Heart left ventricle (tissue), 13 donors: Measurements from ENCODE around the gene TIGD6.

Experiments
- POLR2A ChIP-seq, 2 donors: fragments of 450-650 bp; IDR thresholded peaks; one replicate each; pipeline ENCODE4 v1.6.1; 2017; ENCODE audit warnings: antibody characterized with exemption in 2 of 2, mild to moderate bottlenecking in 2 of 2, moderate library complexity in 2 of 2
- TF ChIP-seq, protein P1 (sequence below), 12 donors: fragments of 200-600 bp; sonication (generic) in 4 of 12; IDR thresholded peaks; one replicate each; pipeline versions ENCODE4 v1.5.0 to v1.8.0; 2018 to 2022; ENCODE audit warnings: antibody characterized with exemption in 12 of 12, mild to moderate bottlenecking in 5 of 12
- donor health status: ischemic (EF 13 %, LVEDD 7.1; RV severe dilation, severe dysfunction).
- donor health status: DM: no; HTN: yes; CAD: no.
- donor health status: DM: no; HTN: no; CAD: no.
- donor health status: ischemic (EF 25% LVEDD 6.9; RV normal size, moderate dysfunction).
- donor health status: ischemic (EF 25% LVEDD 5.7; RV mildly dilated, moderate dysfunction).
- donor health status: ischemic (EF 35%, LVEDD 5.7; RV mildly dilated, moderate dysfunction).
- donor health status: nonischemic (EF 11% LVEDD 7.7; RV severe dilation, severe dysfunction).
- donor health status: DM: yes; HTN: yes; CAD: no.
- donor health status: PGD.
- donor health status: ischemic (EF 29% LVEDD 5.4; RV normal size, mild dysfunction).
- donor health status: nonischemic (EF 23%, LVEDD 6.1; RV moderate dilation, normal function).

DNA sequence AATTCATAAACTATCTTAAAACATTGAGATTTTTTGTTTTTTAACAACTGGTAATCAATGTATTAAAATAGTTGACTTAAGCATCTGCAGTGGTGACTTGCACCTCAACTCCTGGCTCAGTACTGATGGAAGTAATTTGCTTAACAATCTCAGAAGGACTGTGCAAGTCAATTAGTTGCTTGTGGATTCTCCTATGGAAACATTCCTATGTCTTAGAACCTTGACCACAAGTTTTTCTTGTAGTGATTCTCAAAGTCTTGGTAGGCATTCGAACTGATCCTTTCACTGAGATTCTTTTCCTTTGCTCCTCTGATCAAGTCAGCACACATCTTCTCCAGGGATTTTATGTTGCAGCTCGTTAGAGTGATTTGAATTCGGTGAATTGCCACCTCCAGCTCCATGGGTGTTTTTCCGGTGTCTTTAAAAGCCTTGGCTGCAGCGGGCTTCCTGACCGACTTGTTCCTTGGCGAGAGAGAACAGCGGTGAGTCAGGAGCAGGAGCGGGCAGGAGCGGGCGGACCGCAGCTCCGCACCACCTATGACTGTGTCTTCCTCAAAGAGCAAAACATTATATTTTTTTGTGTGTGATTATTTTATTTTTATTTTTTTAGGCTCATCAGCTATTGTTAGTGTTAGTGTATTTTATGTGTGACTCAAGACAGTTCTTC, 21.2 kb upstream of the TIGD6 start:
- TF ChIP-seq, protein P1, sequence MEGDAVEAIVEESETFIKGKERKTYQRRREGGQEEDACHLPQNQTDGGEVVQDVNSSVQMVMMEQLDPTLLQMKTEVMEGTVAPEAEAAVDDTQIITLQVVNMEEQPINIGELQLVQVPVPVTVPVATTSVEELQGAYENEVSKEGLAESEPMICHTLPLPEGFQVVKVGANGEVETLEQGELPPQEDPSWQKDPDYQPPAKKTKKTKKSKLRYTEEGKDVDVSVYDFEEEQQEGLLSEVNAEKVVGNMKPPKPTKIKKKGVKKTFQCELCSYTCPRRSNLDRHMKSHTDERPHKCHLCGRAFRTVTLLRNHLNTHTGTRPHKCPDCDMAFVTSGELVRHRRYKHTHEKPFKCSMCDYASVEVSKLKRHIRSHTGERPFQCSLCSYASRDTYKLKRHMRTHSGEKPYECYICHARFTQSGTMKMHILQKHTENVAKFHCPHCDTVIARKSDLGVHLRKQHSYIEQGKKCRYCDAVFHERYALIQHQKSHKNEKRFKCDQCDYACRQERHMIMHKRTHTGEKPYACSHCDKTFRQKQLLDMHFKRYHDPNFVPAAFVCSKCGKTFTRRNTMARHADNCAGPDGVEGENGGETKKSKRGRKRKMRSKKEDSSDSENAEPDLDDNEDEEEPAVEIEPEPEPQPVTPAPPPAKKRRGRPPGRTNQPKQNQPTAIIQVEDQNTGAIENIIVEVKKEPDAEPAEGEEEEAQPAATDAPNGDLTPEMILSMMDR (IDR thresholded peaks at IDR 0.05): no peak
- no peak for TF ChIP-seq POLR2A (IDR thresholded peaks at IDR 0.05)
